GM20000 (cell line): ENCODE data around the gene RGS14.

Experiments used
- DNase-seq: peaks from one replicate; pipeline ENCODE4 v3.0.0; 2012; ENCODE audit warnings: low spot score
- CTCF ChIP-seq: IDR thresholded peaks from 2 replicates; pipeline ENCODE4 v1.5.1; 2012; ENCODE audit warnings: mild to moderate bottlenecking, control low read depth; ENCODE audit errors: extremely low read depth, missing control alignments

Gene RGS14

DNA sequence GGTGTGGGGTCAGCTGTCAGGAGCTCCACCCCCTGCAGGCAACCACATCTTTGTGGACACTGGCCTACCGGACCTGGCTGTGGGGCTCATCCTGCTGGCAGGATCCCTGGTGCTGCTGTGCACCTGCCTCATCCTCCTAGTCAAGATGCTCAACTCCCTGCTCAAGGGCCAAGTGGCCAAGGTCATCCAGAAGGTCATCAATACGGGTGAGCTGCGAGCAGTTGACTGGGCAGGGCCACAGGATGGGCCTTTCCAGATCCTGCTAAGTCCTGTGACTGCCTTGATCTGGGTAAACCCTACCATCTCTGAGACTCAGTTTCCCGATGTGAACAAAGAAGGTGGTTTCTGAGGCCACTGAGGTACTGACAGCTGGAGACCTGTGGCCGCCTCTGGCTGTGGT lies 36.3 kb downstream of the RGS14 start:
- no peak for DNase-seq
- no peak for TF ChIP-seq CTCF

DNA sequence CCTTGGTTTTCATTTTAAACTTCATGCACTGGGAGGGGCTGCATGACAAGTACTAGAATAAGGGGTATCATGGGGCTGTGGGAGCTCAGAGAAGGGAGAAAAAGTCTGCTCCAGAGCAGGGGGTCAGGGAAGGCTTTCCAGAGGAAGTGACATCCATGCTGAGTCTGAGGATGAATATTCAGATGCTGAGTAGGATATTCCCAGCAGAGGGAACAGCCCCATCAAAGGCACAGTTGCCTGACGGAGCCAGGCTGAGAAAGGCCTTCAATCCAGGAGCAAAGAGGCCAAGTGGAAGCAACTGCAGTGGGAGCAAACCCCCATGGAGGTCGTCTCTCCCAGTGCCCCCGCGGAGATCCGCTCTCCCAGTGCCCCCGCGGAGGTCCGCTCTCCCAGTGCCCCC lies 38.4 kb downstream of the RGS14 start:
- TF ChIP-seq CTCF: no peak
- no peak for DNase-seq

DNA sequence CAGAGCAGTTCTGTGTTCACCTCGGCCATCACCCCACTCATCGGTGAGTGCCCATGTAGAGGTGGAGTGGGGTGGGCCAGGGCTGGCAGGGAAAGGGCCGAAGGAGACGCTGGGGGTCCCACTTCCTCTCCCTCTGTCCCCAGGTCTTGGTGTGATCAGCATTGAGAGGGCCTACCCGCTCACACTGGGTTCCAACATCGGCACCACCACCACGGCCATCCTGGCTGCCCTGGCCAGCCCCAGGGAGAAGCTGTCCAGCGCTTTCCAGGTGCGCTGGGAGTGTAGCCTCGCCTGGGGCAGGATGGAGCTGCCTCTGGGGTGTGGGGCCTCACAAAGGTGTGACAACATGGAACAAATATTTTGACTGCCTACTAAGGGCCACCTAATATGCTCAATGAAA lies 39.1 kb downstream of the RGS14 start:
- DNase-seq: no peak
- TF ChIP-seq CTCF: no peak

GRCh38 chr5:177397875-177398390 lies 40.2 kb downstream of the RGS14 start:
- no peak for DNase-seq
- no peak for TF ChIP-seq CTCF

- no peak for DNase-seq
- TF ChIP-seq CTCF: no peak
Measured at GRCh38 chr5:177399997-177400868, 42.5 kb downstream of the RGS14 start, which contains the start of gene PFN3. Gene PFN3 (minus strand): TSS chr5:177400661. CDS start chr5:177400576, 85 bp downstream.

GRCh38 chr5:177402271-177403043 lies 44.7 kb downstream of the RGS14 start:
- peak; percentile 59 for TF ChIP-seq CTCF
- DNase-seq: peak; percentile 85
